ENCODE measurements around the gene SBF1. TPM values are rescaled to one million over a fixed set of nuclear protein-coding genes. Genes with fewer than 3 reads are reported as not detected.

The SBF1 gene
- total and polyA plus RNA-seq, 2 of the 13 experiments (the other 11 are each of a cell fraction or from before 2014, with no cell fraction given) = 31.7 to 40.9 TPM

DNA sequence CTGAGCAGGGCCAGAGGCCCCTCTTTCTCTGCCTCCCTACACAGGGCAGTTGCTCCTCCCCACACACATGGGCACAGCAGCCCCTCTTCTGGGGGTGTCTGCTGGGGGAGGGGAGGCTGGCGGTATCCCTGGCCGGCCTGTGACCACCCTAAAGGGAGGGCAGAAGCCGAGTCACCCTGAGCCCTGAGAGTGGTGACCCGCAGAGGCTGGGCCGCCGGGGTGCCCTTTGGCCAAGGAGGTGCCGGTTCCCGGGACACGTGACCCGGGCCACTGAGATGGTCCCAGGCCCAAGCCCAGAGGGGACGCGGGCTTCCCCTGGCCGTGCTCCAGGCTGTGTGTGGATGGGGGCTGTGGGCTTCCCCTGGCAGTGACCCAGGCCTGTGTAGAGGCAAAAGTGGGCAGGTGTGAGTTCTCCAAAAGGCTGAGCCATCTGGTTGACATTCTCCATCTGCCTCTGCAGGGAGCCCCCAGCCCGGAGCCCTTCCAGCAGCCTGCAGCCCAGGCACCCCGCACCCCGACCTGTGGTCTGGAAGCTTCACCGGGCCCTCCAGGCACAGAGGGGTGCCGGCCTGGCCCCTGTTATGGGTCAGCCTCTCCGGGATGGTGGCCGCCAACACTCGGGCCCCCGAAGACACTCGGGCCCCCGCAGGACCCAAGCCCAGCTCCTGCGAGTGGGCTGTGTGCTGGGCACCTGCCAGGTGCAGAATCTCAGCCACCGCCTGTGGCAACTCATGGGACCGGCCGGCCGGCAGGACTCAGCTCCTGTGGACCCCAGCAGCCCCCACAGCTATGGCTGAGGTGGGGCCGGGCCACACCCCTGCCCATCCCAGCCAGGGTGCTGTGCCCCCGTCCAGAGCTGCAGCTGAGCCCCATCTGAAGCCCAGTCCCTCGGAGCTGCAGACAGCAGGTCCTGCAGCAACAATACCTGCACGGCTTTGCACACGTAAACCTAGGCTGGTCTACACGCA is 7.6 kb upstream of the SBF1 start (continued):
- TF ChIP-seq AHDC1 (CRISPR knock-in tag; IDR thresholded peaks at IDR 0.05; ENCODE audit: borderline replicate concordance) (no peak), TBX3 (IDR thresholded peaks at IDR 0.05; ENCODE audit: borderline replicate concordance) (no peak), ATF4 (CRISPR knock-in tag; IDR thresholded peaks at IDR 0.05) (no peak), HNRNPL (IDR thresholded peaks at IDR 0.05; ENCODE audit: low read depth, low read length) (no peak; the same call in 1 of the 2 replicates), RFXAP (CRISPR knock-in tag; IDR thresholded peaks at IDR 0.05; ENCODE audit: borderline replicate concordance) (no peak), RBM39 (IDR thresholded peaks at IDR 0.05; ENCODE audit: low read depth, low read length, poor library complexity, severe bottlenecking) (no peak), LCORL (IDR thresholded peaks at IDR 0.05) (no peak), LCORL (CRISPR knock-in tag; IDR thresholded peaks at IDR 0.05) (0 out of 2 replicates have a peak, but pooled peaks have one; percentile 32), ZSCAN30 (CRISPR knock-in tag; IDR thresholded peaks at IDR 0.05) (no peak)
- TF ChIP-seq, protein P1, sequence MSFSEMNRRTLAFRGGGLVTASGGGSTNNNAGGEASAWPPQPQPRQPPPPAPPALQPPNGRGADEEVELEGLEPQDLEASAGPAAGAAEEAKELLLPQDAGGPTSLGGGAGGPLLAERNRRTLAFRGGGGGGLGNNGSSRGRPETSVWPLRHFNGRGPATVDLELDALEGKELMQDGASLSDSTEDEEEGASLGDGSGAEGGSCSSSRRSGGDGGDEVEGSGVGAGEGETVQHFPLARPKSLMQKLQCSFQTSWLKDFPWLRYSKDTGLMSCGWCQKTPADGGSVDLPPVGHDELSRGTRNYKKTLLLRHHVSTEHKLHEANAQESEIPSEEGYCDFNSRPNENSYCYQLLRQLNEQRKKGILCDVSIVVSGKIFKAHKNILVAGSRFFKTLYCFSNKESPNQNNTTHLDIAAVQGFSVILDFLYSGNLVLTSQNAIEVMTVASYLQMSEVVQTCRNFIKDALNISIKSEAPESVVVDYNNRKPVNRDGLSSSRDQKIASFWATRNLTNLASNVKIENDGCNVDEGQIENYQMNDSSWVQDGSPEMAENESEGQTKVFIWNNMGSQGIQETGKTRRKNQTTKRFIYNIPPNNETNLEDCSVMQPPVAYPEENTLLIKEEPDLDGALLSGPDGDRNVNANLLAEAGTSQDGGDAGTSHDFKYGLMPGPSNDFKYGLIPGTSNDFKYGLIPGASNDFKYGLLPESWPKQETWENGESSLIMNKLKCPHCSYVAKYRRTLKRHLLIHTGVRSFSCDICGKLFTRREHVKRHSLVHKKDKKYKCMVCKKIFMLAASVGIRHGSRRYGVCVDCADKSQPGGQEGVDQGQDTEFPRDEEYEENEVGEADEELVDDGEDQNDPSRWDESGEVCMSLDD (CRISPR knock-in tag; IDR thresholded peaks at IDR 0.05; ENCODE audit: borderline replicate concordance) = peak; percentile 48; the same call in 1 of the 2 replicates

All from HepG2 (cell line).